Esophagus muscularis mucosa (tissue), 3 donors: ENCODE data around the gene ADCK1.

Experiments
- CTCF ChIP-seq, 3 experiments: fragments of 200-600 bp in 2 of 3; fragments of 450-650 bp in 1 of 3; sonication (generic) in 2 of 3; IDR thresholded peaks; one replicate each; pipeline ENCODE4 v1.5.1; 2017 to 2019; ENCODE audit warnings: antibody characterized with exemption in 3 of 3, mild to moderate bottlenecking in 2 of 3, moderate library complexity in 1 of 3
- POLR2AphosphoS5 ChIP-seq, 2 donors: sonication (generic); formaldehyde crosslinking; IDR thresholded peaks; one replicate each; pipeline ENCODE4 v1.6.1; 2017; ENCODE audit warnings: antibody characterized with exemption in 2 of 2

DNA sequence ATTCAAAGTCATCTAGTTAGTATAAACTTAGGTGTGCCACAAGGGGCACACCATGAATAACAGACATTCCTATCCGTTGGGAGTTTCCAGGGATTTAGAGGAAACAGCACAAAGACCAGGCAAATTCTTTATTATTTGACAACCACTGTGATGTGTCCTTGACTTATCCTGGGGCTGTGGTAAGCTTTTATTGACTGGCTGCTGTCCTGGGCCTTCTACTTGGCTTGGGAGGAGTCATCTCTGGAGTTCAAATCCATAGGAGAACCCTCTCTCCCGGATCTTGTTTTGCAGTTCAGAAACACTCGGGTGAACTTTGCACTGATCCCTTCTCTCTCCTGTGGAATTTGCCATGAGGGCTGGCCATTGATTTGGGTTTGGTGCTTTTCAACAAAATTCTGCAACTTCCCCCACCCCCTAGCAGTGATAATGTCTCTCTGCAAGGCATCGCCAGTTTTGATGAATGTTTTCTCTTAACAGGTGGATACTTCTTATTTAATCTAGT is 136.3 kb downstream of the ADCK1 start:
- no peak for TF ChIP-seq CTCF (IDR thresholded peaks at IDR 0.05)
- TF ChIP-seq POLR2AphosphoS5 (IDR thresholded peaks at IDR 0.05), result no peak
